SK-N-SH treated with all-trans-retinoic acid at 6 μM for 48 hours (cell line): ENCODE data around the gene INO80C.

Source experiments
- ATAC-seq: fragments of 200-7000 bp; cut with Tn5 transposase; 3 replicates; pipeline ENCODE4 v1.9.1; 2020; ENCODE audit warnings: mild to moderate bottlenecking, moderate library complexity
- ARNTL ChIP-seq: fragments of 450-650 bp; formaldehyde crosslinking; IDR thresholded peaks from 2 replicates; pipeline ENCODE4 v1.5.0; 2020; ENCODE audit warnings: low read depth, mild to moderate bottlenecking, moderate library complexity, borderline replicate concordance
- BACH2 ChIP-seq: fragments of 250-450 bp; sonication (Bioruptor Pico); IDR thresholded peaks from 2 replicates; pipeline ENCODE4 v1.9.0; 2021; ENCODE audit warnings: mild to moderate bottlenecking, borderline replicate concordance
- CREB5 ChIP-seq: fragments of 250-450 bp; sonication (Bioruptor Pico); IDR thresholded peaks from 2 replicates; pipeline ENCODE4 v1.5.1; 2020; ENCODE audit warnings: low read depth, mild to moderate bottlenecking, moderate library complexity
- CSDC2 ChIP-seq: fragments of 250-450 bp; sonication (Bioruptor Pico); IDR thresholded peaks from 2 replicates; pipeline ENCODE4 v1.5.0; 2020; ENCODE audit warnings: mild to moderate bottlenecking, moderate library complexity
- CSRNP3 ChIP-seq: fragments of 250-450 bp; sonication (Bioruptor Pico); IDR thresholded peaks from 2 replicates; pipeline ENCODE4 v1.5.1; 2021; ENCODE audit warnings: mild to moderate bottlenecking, moderate library complexity
- ESRRG ChIP-seq: fragments of 250-450 bp; sonication (Bioruptor Pico); IDR thresholded peaks from 2 replicates; pipeline ENCODE4 v1.6.1; 2021; ENCODE audit warnings: mild to moderate bottlenecking
- GLIS3 ChIP-seq: fragments of 250-450 bp; sonication (Bioruptor Pico); IDR thresholded peaks from 2 replicates; pipeline ENCODE4 v1.5.0; 2020; ENCODE audit warnings: mild to moderate bottlenecking, moderate library complexity
- ISL1 ChIP-seq: fragments of 250-450 bp; sonication (Bioruptor Pico); IDR thresholded peaks from 2 replicates; pipeline ENCODE4 v2.1.2; 2022; ENCODE audit warnings: mild to moderate bottlenecking, moderate library complexity
- OSR1 ChIP-seq: fragments of 250-450 bp; sonication (Bioruptor Pico); IDR thresholded peaks from 2 replicates; pipeline ENCODE4 v1.8.0; 2022; ENCODE audit warnings: moderate library complexity, mild to moderate bottlenecking, inconsistent platforms
- PATZ1 ChIP-seq: fragments of 250-450 bp; sonication (Bioruptor Pico); IDR thresholded peaks from 2 replicates; pipeline ENCODE4 v1.8.0; 2020; ENCODE audit warnings: mild to moderate bottlenecking, moderate library complexity, borderline replicate concordance
- POU6F1 ChIP-seq: fragments of 250-450 bp; sonication (Bioruptor Pico); IDR thresholded peaks from 2 replicates; pipeline ENCODE4 v1.8.0; 2021; ENCODE audit warnings: low read depth, mild to moderate bottlenecking, moderate library complexity, borderline replicate concordance
- PPARA ChIP-seq: fragments of 250-450 bp; sonication (Bioruptor Pico); IDR thresholded peaks from 2 replicates; pipeline ENCODE4 v1.5.0; 2020; ENCODE audit warnings: mild to moderate bottlenecking, borderline replicate concordance
- RARB ChIP-seq: fragments of 250-450 bp; sonication (Bioruptor Pico); IDR thresholded peaks from 2 replicates; pipeline ENCODE4 v1.8.0; 2021; ENCODE audit warnings: mild to moderate bottlenecking, moderate library complexity
- SNAI2 ChIP-seq: fragments of 250-450 bp; sonication (Bioruptor Pico); IDR thresholded peaks from 2 replicates; pipeline ENCODE4 v1.5.0; 2020; ENCODE audit warnings: mild to moderate bottlenecking, moderate library complexity
- TCF4 ChIP-seq: fragments of 250-450 bp; sonication (Bioruptor Pico); IDR thresholded peaks from 2 replicates; pipeline ENCODE4 v1.8.0; 2021; ENCODE audit warnings: mild to moderate bottlenecking, moderate library complexity, borderline replicate concordance
- TOX ChIP-seq: fragments of 250-450 bp; sonication (Bioruptor Pico); IDR thresholded peaks from 2 replicates; pipeline ENCODE4 v1.8.0; 2021; ENCODE audit warnings: mild to moderate bottlenecking, moderate library complexity, borderline replicate concordance
- TSHZ2 ChIP-seq: fragments of 250-450 bp; sonication (Bioruptor Pico); IDR thresholded peaks from 2 replicates; pipeline ENCODE4 v1.5.0; 2020; ENCODE audit warnings: mild to moderate bottlenecking, moderate library complexity
- ZC3H10 ChIP-seq: fragments of 250-450 bp; sonication (Bioruptor Pico); IDR thresholded peaks from 2 replicates; pipeline ENCODE4 v1.5.1; 2021; ENCODE audit warnings: mild to moderate bottlenecking, moderate library complexity
- ZFP3 ChIP-seq: fragments of 250-450 bp; sonication (Bioruptor Pico); IDR thresholded peaks from 2 replicates; pipeline ENCODE4 v1.5.0; 2020; ENCODE audit warnings: mild to moderate bottlenecking, moderate library complexity
- ZFP30 ChIP-seq: fragments of 450-650 bp; formaldehyde crosslinking; IDR thresholded peaks from 2 replicates; pipeline ENCODE4 v1.5.0; 2022; ENCODE audit warnings: mild to moderate bottlenecking, moderate library complexity
- ZNF565 ChIP-seq: fragments of 450-650 bp; formaldehyde crosslinking; conservative IDR thresholded peaks from 2 replicates; pipeline ENCODE4 v1.5.0; 2020; ENCODE audit warnings: low read depth, mild to moderate bottlenecking, moderate library complexity
- ZNF8 ChIP-seq: fragments of 450-650 bp; formaldehyde crosslinking; IDR thresholded peaks from 2 replicates; pipeline ENCODE4 v1.5.0; 2020; ENCODE audit warnings: mild to moderate bottlenecking, moderate library complexity

INO80C gene

GRCh38 chr18:35438480-35439234 lies 59.1 kb downstream of the INO80C start:
- no peak for TF ChIP-seq OSR1 (CRISPR knock-in tag)
- no peak for TF ChIP-seq ISL1
- TF ChIP-seq ESRRG: no peak
- no peak for TF ChIP-seq PPARA (CRISPR knock-in tag)
- TF ChIP-seq TCF4 (CRISPR knock-in tag): no peak
- no peak for TF ChIP-seq POU6F1 (CRISPR knock-in tag)
- TF ChIP-seq TSHZ2 (CRISPR knock-in tag): no peak
- TF ChIP-seq PATZ1 (CRISPR knock-in tag): no peak
- no peak for TF ChIP-seq CREB5 (CRISPR knock-in tag)
- no peak for TF ChIP-seq SNAI2 (CRISPR knock-in tag)
- TF ChIP-seq ZFP3 (CRISPR knock-in tag): no peak
- TF ChIP-seq GLIS3 (CRISPR knock-in tag): no peak
- no peak for TF ChIP-seq BACH2 (CRISPR knock-in tag)
- no peak for TF ChIP-seq RARB (CRISPR knock-in tag)
- TF ChIP-seq TOX (CRISPR knock-in tag): no peak
- TF ChIP-seq ZFP30: no peak
- TF ChIP-seq ZNF8 (CRISPR knock-in tag): no peak
- TF ChIP-seq ZNF565 (CRISPR knock-in tag): no peak
- no peak for TF ChIP-seq CSRNP3 (CRISPR knock-in tag)
- TF ChIP-seq, all 23 proteins: peak for 0
- ATAC-seq: no peak

- no peak for ATAC-seq
- no peak for TF ChIP-seq SNAI2 (CRISPR knock-in tag)
- TF ChIP-seq CREB5 (CRISPR knock-in tag): no peak
- no peak for TF ChIP-seq CSDC2 (CRISPR knock-in tag)
- no peak for TF ChIP-seq ZFP30
- no peak for TF ChIP-seq ZC3H10 (CRISPR knock-in tag)
- no peak for TF ChIP-seq PATZ1 (CRISPR knock-in tag)
- no peak for TF ChIP-seq PPARA (CRISPR knock-in tag)
- no peak for TF ChIP-seq CSRNP3 (CRISPR knock-in tag)
- no peak for TF ChIP-seq BACH2 (CRISPR knock-in tag)
- TF ChIP-seq RARB (CRISPR knock-in tag): no peak
- no peak for TF ChIP-seq ZNF8 (CRISPR knock-in tag)
- TF ChIP-seq ARNTL (CRISPR knock-in tag): no peak
- TF ChIP-seq ISL1: no peak
- no peak for TF ChIP-seq TCF4 (CRISPR knock-in tag)
- TF ChIP-seq POU6F1 (CRISPR knock-in tag): no peak
- TF ChIP-seq OSR1 (CRISPR knock-in tag): no peak
These were observed 59.9 kb downstream of the INO80C start for GRCh38 chr18:35437836-35438235.
